ENCODE data around the gene SCN5A. TPM values are rescaled to one million over a fixed set of nuclear protein-coding genes. Genes with fewer than 3 reads are reported as not detected.

SCN5A gene
- total and polyA plus RNA-seq, 2 of the 8 experiments (the other 6 are each of a cell fraction or from before 2014, with no cell fraction given): 4.8 to 11.4 TPM

DNA sequence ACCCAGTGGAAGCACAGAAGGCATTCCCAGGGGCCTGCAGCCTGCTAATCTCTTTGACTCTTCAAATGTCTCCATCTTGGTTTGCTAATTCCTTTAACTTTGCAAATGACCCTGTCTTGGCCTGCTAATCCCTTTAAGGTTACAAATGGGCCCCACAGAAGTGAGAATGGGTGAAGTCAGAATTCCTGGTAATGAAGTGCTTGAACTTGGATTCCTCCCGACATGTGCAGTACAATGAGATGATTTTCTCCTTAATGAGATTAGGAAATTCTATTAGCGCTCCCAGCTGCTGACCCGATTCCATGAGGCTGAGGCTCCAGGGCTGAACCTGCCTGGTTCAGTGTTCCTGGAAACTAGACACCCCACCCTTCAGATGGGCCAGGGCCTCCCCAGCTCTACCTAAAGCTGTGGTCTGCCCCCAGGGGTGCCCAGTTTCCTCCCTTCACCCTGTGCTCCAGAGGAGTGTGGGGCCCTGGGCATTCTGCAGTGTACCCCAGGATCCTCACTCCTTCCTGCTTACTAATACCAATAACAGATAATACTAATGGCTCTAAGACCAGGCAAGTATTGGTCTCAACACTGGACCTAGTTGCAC is 47.4 kb downstream of the SCN5A start:
- H4K91ac ChIP-seq (replicated peaks; ENCODE audit: insufficient read length, low read length): no peak overlapping the region
- no peak overlapping the region for H3K9ac ChIP-seq (replicated peaks in 1 of 4; ENCODE audit: extremely low read depth in 1 of 4, low read depth in 3 of 4, low read length in 3 of 4)
- no peak overlapping the region for H2AK5ac ChIP-seq (ENCODE audit: low read depth, low read length)
- H3K27me3 ChIP-seq (replicated peaks in 1 of 4; ENCODE audit: control insufficient read depth in 3 of 4, extremely low read depth in 1 of 4, insufficient read depth in 3 of 4, low read length in 3 of 4): no peaks in the 10 kb centered on the region
- H2BK15ac ChIP-seq (ENCODE audit: low read length): no peak overlapping the region
- WGBS, 2 experiments (ENCODE audit: extremely low coverage in 1 of 2, insufficient coverage in 1 of 2, insufficient read length in 1 of 2, insufficient replicate concordance in 2 of 2, low coverage in 1 of 2, low lambda C conversion rate in 2 of 2, missing lambda C conversion rate in 1 of 2): 84% methylated on average over 3 of the region's 3 CpGs; no CpG with 5 or more reads in 1 of the 2 experiments
- no peaks in the 10 kb centered on the region for H3K79me1 ChIP-seq (ENCODE audit: low read depth, low read length)
- no peaks in the 10 kb centered on the region for H3K79me2 ChIP-seq (ENCODE audit: control insufficient read depth in 1 of 2, insufficient read depth in 2 of 2, low read length in 2 of 2)
- H3K27ac ChIP-seq (ENCODE audit: low read depth, low read length): no peak overlapping the region
- no peak for DNase-seq (ENCODE audit: low read depth in 1 of 2, low spot score in 2 of 2)
- no peak overlapping the region for H3K23ac ChIP-seq (ENCODE audit: insufficient read length)
- H3K23me2 ChIP-seq (ENCODE audit: low read depth, low read length): peaks cover 1% of the 10 kb centered on the region; the same call in 1 of the 2 replicates
- no peak overlapping the region for H2BK20ac ChIP-seq (ENCODE audit: low read length)
- no peak overlapping the region for H2BK5ac ChIP-seq (ENCODE audit: low read depth, low read length)
- no peaks in the 10 kb centered on the region for H3K4me1 ChIP-seq (replicated peaks in 1 of 4; ENCODE audit: control insufficient read depth in 3 of 4, insufficient read depth in 4 of 4, low read length in 3 of 4)
- H2BK120ac ChIP-seq (replicated peaks; ENCODE audit: low read depth, low read length): no peak overlapping the region
- H3K4me3 ChIP-seq (ENCODE audit: extremely low read depth in 1 of 4, insufficient read depth in 2 of 4, low read depth in 3 of 4, low read length in 4 of 4): no peak overlapping the region
- H3K18ac ChIP-seq (ENCODE audit: extremely low read depth, low read length): no peak overlapping the region
- H2BK12ac ChIP-seq (ENCODE audit: low read depth, low read length): no peak overlapping the region
- no peak overlapping the region for H2AFZ ChIP-seq (ENCODE audit: low read length)
- no peak overlapping the region for H3K4ac ChIP-seq (replicated peaks; ENCODE audit: insufficient read length, low read depth, low read length)
- TF ChIP-seq SIN3A (conservative IDR thresholded peaks at IDR 0.05 in 1 of 2, IDR thresholded peaks at IDR 0.05 in 1 of 2; ENCODE audit: low read depth in 1 of 2, low read length in 2 of 2) (no peak), EP300 (IDR thresholded peaks at IDR 0.05; ENCODE audit: borderline replicate concordance in 1 of 2, low read depth in 2 of 2, low read length in 2 of 2) (no peak), SIX5 (IDR thresholded peaks at IDR 0.05; ENCODE audit: low read depth, low read length) (no peak), CBX8 (IDR thresholded peaks at IDR 0.05; ENCODE audit: borderline replicate concordance, low read depth, low read length) (no peak), CREB1 (IDR thresholded peaks at IDR 0.05) (no peak), CTBP2 (IDR thresholded peaks at IDR 0.05; ENCODE audit: borderline replicate concordance, insufficient read depth, insufficient read length, low read length) (no peak)
- no peak overlapping the region for H4K5ac ChIP-seq (ENCODE audit: insufficient read length, low read depth, low read length)
- H3K36me3 ChIP-seq (ENCODE audit: control insufficient read depth in 2 of 4, insufficient read depth in 4 of 4, low read length in 3 of 4): no peaks in the 10 kb centered on the region; a peak in 1 of 8 replicates
- FAIRE-seq: no peak
- no peak overlapping the region for H3K56ac ChIP-seq (replicated peaks; ENCODE audit: insufficient read length, low read depth, low read length)
- no peak overlapping the region for H3K4me2 ChIP-seq (ENCODE audit: insufficient read depth in 1 of 2, low read depth in 2 of 2, low read length in 2 of 2)
- H3K9me3 ChIP-seq (ENCODE audit: insufficient read depth in 2 of 2, low read depth in 1 of 2, low read length in 1 of 2): no peaks in the 10 kb centered on the region
- H4K8ac ChIP-seq (ENCODE audit: extremely low read depth, insufficient read depth, low read length): no peak overlapping the region; the same call in 1 of the 2 replicates
- ChIA-PET CTCF (ENCODE audit: partially characterized antibody) (interaction anchor here (1.1 kb wide), 1 partner anchor 19 kb away, joined by 3 read pairs; no protein-coding TSS in a partner anchor), POLR2A (ENCODE audit: partially characterized antibody) (interaction anchor here (1.2 kb wide), 1 partner anchor 10 kb away, joined by 4 read pairs; no protein-coding TSS in a partner anchor)
- H3K14ac ChIP-seq (ENCODE audit: insufficient read length): no peak overlapping the region
- H4K20me1 ChIP-seq (replicated peaks in 1 of 2; ENCODE audit: control insufficient read depth in 1 of 2, insufficient read depth in 2 of 2, low read length in 2 of 2): peaks cover 2% of the 10 kb centered on the region in 2 experiments
